HG02970 (cell line): ENCODE results near the gene CELA2B.
"Not testable (repeated sequence)": the region's sequence is repeated elsewhere in the genome, so short reads cannot be mapped to it uniquely, and the experiment has no call there.

Experiments used
- ATAC-seq: cut with Tn5 transposase; IDR thresholded peaks from one replicate; pipeline ENCODE4 v1.9.1; 2021; ENCODE audit warnings: mild to moderate bottlenecking, moderate library complexity, moderate number of reproducible peaks; ENCODE audit not compliant: unreplicated experiment, low FRiP score

The CELA2B gene

DNA sequence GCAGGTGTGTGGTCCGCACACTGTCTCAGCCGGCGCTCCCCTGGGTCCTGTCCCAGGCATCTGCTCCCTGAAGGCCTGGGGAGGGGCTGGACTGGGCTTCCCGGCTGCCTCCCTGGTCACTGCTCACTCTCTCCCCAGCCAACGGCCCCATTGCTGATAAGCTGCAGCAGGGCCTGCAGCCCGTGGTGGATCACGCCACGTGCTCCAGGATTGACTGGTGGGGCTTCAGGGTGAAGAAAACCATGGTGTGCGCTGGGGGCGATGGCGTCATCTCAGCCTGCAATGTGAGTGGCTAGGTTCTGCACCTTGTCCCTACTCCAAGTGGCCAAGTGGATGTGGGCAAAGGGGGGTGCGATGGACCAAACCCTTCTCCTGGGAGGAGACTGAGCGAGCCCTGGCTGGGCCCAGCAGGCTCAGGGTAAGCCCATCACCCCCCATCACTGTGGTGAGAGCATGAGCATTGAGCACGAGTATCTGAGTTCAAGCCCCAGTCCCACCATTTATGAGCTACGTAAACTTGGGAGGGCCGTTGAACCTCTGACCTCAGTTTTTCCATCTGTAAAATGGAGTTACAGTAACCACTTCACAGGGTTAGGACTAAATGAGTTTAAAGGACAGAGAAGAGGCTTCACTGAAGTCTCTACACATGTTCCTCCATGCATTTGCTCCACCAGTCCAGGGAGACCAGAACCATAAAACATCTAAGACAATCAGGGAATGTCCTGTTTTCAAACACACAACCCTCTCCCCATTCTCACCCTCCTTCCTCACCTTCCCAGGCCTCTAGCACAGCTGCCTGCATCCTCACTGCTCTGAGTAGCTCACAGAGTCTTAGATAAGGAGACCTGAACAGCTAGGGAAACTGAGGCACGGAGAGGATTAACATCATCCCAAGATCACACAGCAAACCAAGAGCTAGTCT, 31.2 kb upstream of the CELA2B start:
- no peak for ATAC-seq

DNA sequence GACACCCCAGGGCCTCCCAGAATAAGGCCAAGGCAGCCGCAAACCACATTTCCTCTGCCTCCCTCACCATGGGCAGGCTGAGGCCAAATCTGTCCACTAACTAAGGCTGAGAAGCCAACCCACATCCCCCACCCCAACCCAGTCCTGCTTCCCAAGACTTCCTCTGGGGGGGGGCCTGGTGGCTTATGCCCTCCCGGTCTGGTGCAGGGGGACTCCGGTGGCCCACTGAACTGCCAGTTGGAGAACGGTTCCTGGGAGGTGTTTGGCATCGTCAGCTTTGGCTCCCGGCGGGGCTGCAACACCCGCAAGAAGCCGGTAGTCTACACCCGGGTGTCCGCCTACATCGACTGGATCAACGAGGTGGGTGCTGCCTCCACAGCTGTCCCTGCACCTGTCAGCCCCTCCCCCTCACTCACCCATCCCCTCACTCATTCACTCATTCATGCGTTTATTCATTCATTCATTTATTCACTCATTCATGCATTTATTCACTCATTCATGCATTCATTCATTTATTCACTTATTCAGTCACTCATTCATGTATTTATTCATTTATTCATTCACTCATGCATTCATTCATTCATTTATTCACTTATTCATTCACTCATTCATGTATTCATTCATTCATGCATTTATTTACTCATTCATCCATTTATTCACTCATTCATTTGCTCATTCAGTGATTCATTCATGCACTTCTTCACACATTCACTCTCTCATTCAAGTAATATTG, 30.3 kb upstream of the CELA2B start:
- no peak for ATAC-seq

DNA sequence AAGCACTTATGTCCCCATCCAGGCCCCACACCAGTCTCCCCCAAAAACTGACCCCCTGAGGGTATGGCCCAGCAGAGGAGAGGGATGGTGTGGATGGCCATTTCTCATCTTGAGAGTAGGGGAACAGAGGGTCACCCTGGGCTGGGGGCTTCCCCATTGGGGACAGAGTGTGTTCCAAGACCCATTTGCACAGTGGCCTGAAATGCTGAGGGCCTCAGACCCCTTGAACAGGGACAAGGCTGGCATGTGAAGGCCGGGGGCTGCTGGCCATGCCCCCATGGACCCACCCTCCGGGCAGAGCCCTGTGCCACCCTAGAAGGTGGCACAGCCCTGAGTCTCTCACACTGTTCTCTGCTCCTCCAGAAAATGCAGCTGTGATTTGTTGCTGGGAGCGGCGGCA, 29.7 kb upstream of the CELA2B start:
- no peak for ATAC-seq

DNA sequence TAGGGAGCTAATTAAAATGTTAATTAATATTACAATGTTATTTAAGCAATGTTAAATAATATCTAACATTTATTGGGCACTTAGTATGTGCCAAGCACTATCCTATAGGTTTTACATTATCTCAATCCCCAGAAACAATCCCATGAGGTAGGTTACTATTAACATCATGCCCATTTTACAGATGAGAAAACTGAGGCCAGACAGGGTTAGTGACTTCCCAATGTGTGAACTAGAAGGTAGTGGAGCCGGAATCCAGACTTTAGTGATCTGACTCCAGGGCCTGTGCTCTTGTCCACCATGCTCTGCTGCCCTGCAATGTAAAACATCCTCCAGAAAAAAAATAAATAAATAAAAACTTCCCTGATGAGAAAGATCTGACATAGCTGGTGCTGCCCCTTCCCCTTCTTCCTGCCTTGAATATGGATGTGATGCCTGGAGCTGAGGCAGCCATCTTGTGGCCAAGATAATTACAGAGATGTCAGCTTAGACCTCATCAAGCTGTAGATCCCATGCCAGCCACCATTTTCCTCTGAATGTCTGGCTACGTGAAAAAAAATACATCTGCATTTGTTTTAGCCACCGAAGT, 26.9 kb upstream of the CELA2B start:
- no peak for ATAC-seq

DNA sequence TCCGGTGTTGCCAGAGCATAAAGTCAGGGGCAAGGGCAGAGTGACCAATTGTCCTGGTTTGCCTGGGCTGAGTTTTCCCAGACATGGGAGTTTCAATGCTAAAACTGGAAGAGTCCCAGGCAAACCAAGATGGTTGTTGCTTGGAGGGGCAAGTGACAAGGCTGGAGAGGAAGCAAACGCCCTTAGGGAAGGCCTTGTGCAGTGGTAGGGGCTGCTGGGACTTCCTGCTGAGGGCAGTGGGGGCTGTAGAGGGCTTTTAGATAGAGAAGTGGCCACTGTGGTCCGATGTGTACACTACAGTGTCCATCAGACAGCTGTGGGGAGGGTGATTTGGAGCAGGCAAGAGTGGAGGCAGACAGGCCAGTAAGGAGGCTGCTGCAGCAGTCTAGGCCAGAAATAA, 26.3 kb upstream of the CELA2B start:
- no peak for ATAC-seq

DNA sequence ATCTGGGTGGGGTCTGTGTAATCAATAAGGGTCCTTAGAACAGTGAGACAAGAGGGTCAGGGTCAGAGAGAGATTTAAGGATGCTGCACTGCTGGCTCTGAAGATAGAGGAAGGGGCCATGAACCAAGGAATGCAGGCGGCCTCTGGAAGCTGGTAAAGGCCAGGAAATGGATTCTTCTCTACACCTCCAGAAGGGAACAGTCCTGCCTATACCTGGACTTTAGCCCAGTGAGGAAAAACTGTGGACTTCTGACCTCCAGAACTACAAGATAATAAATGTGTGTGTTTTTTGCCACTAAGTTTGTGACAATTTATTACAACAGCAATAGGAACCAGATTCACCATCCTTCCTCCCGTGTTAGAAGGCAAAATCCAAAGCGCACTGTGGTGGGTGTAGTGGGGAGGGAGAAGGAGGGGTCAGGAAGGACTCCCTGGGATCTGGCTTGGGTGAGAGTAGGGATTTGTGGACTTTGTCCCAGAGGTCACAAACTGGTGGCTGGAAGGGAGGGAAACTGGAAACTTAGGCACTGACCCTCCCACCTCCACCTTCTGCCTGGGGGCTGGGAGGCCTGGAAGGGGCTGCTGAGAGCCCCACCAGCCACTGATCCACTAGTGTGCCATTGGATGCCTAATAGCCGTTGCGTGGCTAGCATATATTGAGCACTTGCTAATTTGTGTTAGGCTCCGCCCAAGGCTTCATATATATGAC, 24.7 kb upstream of the CELA2B start:
- no peak for ATAC-seq

DNA sequence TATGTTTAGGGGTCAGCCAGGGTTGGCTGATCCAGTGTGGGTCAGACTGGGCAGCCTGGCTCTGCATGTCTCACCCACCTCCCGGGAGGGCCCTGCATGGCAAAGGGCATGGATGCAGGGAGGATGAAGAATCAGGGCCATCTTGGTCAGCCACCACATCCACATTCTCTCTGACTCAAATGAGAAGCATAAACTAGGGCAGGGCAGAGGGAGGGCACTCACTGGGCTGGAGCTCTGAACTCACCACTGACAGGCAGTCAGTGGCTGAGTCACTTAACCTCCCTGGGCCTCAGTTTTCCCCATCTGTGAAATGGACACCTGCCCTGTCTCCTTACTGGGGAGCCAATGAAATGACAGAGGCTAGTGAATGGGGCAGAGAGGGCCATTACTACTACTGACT, 23.7 kb upstream of the CELA2B start:
- no peak for ATAC-seq

DNA sequence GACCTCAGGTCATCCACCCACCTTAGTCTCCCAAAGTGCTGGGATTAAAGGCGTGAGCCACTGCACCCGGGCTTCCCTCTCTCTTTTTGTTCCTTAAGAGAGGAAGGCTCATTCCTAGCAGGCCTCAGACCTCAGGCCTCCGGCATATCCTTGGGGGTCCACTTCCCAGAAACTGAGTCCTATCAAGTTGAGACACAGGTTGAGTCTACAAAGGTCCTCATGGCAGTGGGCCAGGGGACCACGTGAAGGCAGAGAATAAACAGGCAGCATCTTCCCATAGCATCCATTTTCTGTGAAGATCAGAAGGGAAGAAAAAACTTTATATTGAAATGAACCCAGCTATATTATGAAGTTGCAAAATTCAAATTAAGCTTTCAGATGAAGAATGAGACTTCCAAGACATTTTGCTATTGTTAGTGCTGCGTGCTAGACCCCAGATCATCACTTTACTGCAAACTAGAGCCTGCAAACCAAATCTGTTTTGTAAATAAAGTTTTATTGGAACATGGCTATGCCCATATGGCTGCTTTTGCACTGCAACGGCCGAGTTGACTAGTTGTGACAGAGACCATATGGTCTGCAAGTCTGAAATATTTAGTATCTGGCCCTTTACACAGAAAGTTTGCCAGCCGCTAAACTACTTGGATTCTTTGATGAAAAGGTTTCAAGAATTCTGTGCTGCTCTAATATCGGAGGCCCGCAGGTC, 22.9 kb upstream of the CELA2B start:
- no peak for ATAC-seq

DNA sequence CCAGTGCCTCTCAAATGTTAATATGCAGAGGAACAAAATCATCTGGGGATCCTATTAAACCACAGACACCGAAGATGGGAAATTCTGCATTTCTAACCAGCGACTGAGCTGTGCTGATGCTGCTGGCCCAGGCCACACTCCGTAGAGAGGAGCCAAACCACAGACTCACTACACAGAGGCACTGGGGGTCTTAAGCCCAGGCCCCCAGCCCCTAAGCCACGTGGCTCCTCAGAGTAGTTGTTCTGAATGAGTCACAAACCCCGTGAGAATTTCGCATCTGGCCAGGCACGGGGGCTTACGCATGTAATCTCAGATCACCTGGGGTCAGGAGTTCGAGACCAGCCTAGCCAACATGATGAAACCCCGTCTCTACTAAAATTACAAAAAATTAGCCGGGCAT, 22.2 kb upstream of the CELA2B start:
- no peak for ATAC-seq

DNA sequence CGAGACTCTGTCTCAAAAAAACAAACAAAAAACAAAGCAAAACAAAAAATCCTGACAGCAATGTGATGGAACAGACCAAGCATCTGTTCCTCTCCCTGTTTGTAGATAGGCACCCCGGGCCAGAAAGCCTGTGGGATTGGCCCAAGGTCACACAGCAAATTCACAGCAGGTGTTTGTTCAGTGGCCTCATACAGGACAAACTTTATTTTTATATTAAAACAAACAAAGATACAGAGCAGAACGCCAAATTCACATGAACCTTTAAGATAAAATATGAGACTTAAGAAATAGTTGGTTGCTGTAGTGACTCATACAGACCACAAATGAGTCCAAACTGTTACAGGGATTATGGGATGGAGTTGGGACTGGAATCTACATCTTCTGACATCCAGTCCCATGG, 21.6 kb upstream of the CELA2B start:
- no peak for ATAC-seq

DNA sequence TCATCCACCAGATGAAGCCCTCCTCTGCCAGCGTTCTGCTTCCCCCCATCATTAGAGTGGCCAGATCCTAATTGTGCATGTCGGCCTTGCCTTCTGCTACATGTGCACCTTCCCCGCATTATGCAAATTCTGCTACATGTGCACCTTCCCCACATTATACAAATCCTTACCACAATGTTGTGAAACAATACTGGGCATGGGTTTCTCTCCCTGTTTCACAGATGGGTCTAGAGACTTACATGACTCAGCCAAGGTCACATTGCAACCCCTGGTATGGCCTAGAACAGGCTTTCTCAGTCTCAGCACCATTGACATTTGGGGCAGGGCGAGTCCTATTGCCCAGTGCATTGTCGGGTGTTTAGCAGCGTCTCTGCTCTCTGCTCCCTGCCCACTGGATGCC, 20.4 kb upstream of the CELA2B start:
- ATAC-seq: no peak

DNA sequence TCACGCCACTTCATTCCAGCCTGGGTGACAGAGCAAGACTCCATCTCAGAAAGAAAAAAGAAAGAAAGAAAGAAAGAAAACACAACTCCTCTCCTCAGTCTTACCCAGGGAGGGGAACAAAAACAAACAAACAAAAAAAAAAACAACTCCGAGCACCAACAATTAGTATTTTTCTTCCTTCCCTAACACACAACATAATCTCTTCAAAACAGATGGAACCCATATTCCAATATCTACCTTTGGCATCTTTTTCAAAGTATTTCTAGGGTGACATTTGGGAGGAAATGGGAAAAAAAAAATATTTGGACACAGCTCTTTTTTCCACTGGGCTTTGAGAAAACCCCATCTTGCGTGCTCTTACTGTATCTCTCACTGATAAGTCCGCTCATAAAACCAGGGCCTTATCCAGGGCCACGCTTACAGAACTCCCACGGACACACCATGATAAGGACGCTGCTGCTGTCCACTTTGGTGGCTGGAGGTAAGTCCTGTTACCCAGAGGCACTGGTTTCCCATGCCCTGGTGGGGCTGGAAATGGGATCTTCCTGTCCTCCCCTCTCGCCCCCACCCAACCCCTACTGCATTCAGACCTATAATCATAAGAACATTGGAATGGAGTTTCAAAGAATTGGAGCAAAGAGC, 19.5 kb upstream of the CELA2B start, which contains the start of gene CELA2A:
Gene CELA2A, plus strand, starts transcription at position 420 of the 642 bp plus-strand sequence. Its CDS starts 22 bp downstream, at position 442.
- ATAC-seq: no peak

DNA sequence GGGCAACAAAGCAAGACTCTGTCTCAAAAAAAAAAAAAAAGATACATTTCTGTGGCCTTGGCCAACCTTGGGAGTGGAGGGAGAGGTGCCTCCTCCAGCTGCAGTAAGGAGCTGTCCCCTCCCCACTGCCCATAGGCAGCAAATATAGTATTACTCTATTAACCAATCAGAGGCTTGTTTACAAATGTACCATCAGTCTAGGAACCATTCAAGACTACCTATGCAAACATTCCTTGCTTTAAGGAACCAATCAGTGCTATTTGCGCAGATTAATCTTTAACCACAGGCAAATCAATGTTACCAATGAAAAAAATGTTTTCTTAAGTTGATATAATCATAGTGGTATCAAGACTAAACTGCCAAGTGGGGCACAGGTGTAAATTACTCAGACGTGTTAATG, 18.3 kb upstream of the CELA2B start:
- ATAC-seq: no peak

DNA sequence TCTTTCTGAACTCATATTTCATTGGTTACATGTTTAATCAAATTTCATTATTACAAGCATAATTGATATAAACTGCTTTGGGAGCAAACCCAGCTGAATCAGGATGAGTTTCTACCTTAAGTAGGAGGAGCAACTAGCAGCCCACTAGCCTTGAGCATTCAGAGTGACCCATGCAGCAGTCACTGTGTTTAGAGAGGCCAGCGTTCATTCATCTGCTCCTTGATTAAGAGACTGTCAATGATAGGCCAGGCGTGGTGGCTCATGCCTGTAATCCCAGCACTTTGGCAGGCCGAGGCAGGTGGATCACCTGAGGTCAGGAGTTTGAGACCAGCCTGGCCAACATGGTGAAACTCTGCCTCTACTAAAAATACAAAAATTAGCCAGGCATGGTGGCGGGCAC, 17.5 kb upstream of the CELA2B start:
- ATAC-seq: not testable (repeated sequence)

DNA sequence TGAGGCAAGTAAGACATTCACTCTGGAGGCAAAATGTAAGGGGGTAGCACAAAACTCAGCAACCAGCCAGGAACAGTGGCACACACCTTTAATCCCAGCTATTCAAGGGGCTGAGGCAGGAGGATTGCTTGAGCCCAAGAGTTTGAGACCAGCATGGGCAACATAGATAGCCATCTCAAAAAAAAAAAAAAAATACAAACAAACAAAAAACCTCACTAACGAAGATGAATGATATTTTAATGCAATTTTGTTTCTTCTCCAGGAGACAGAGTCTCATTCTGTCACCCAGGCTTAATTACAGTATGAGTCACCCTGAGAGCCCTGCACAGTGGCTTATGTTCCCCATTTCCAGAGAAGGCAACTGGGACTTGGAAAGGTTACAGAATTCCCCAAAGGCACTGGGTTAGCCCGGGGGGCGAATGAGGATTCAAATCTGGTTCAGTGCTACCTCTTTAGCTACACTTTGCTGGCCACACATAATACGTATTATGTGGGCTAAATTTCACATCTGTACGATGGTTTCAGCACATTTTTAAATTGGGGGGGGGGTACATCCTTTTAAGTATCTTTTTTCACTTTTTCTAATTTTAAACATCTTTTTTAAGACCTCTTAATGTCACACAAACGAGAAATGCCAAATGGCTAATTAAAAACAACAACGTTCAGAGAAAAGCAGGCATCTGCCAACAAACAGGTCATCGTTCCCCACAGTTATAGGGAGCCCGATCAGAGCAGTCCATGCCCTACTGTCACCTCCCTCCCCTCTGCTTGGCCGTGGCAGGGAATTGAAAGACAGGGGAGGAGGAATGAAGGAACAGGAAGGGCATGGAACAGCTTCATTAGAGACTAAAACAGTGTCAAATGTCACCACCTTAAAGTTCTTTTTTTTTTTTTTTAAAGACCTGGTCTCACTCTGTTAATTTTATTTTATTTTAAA, 15.9 kb upstream of the CELA2B start:
- ATAC-seq: no peak

DNA sequence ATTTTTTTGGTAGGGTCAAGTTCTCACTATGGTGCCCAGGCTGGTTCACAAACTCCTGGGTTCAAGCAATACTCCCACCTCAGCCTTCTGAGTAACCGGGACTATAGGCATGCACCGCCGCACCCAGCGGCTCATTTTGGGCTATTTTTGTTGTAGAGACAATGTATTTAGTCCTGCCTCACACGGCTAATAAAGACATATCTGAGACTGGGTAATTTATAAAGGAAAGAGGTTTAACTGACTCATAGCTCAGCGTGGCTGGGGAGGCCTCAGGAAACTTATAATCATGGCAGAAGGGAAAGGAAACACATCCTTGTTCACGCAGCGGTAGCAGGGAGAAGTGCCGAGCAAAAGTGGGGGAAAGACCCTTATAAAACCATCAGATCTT, 15.2 kb upstream of the CELA2B start:
- no peak for ATAC-seq

DNA sequence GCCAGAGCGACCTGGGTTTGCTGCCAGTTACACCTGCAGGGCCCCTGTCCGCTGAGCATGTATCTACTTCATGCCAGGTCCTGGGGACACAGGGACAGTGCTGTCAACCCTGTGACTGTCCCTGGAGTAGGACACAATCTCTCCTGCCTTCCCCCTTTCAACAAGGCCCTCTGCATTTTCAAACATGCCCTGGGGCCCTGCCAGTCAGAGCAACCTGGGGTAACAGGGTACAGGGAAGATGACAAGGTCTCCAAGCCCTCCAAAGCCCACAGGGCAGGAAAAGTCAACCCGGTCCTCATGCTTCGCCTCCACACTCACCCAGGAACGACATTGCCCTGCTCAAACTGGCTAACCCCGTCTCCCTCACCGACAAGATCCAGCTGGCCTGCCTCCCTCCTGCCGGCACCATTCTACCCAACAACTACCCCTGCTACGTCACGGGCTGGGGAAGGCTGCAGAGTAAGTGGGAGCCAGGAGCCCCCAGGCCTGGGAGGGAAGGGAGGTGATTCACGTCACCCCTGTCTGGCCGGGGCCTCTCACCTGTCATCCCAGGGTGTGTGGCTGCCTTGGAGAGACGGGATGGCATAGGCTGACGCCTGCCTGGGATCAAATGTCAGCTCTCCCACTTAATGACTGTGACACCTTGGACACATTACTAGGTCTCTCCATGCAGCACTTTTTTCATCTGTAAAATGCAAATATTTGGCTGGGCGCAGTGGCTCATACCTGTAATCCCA, 12.7 kb upstream of the CELA2B start:
- ATAC-seq: not testable (repeated sequence)

DNA sequence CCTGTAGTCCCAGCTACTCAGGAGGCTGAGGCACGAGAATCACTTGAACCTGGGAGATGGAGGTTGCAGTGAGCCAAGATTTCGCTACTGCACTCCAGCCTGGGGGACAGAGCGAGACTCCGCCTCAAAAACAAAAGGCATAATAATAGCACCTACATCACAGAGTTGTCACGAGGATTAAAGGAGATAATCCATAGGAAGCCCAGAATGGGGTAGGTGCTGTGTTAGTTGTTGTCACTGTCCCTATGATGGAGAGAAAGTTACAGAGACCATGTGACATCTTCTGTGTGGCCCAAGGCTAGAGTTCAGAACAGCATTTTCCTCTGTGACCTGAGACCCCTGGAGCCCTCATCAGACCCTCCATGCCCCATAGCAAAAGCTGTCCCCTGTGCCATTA, 12.0 kb upstream of the CELA2B start:
- ATAC-seq: not testable (repeated sequence)
